Activated naive CD8-positive, alpha-beta T cell treated with anti-CD3 and anti-CD28 coated beads for 36 hours (primary cell): ENCODE data around the gene EMILIN1. TPM values are rescaled to one million over a fixed set of nuclear protein-coding genes. Genes with fewer than 3 reads are reported as not detected.

ENCODE experiments used
- DNase-seq: peaks from one replicate; pipeline ENCODE4 v3.0.0; 2021
- H3K27ac Mint-ChIP-seq: one replicate; pipeline ENCODE4 v1.8.0; 2022; ENCODE audit warnings: mild to moderate bottlenecking, moderate library complexity, mixed read lengths
- H3K27me3 Mint-ChIP-seq: one replicate; pipeline ENCODE4 v1.8.0; 2022; ENCODE audit warnings: mild to moderate bottlenecking, mixed read lengths
- H3K36me3 Mint-ChIP-seq: one replicate; pipeline ENCODE4 v1.8.0; 2021; ENCODE audit warnings: mild to moderate bottlenecking, mixed read lengths
- H3K4me1 Mint-ChIP-seq: one replicate; pipeline ENCODE4 v1.8.0; 2021; ENCODE audit warnings: mixed read lengths
- H3K4me3 Mint-ChIP-seq: one replicate; pipeline ENCODE4 v1.8.0; 2022; ENCODE audit warnings: mild to moderate bottlenecking, moderate library complexity, mixed read lengths
- H3K9me3 Mint-ChIP-seq: one replicate; pipeline ENCODE4 v1.8.0; 2022; ENCODE audit warnings: mixed read lengths
- total RNA-seq, 2 experiments: library from RNA; stranded (reverse); gene quantifications; one replicate each; pipeline ENCODE4 v1.2.3, GENCODE V29; 2021

The EMILIN1 gene
- total RNA-seq, 2 experiments from 2014 or later: 0.62 to 0.76 TPM

DNA sequence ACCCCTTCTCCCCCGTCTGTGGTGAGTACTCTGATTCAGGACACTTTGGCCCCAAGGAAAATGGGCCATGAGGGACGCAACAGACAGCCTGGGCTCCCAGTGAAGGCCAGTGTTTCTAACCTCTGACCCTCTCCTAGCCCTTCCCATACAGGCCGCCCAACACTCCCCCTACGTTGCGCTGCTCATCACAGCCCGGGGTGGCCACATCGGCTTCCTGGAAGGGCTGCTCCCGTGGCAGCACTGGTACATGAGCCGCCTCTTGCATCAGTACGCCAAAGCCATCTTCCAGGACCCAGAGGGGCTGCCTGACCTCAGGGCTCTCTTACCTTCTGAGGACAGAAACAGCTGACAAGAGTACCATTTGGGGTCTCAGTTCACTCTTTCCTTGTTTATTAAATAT lies 52.0 kb downstream of the EMILIN1 start:
- H3K27me3 Mint-ChIP-seq: no peaks in the 10 kb centered on the region
- no peaks in the 10 kb centered on the region for H3K9me3 Mint-ChIP-seq
- no peak for DNase-seq
- peaks cover 17% of the 10 kb centered on the region for H3K4me1 Mint-ChIP-seq
- peaks cover 19% of the 10 kb centered on the region for H3K36me3 Mint-ChIP-seq
- H3K4me3 Mint-ChIP-seq: no peak overlapping the region
- no peak overlapping the region for H3K27ac Mint-ChIP-seq

DNA sequence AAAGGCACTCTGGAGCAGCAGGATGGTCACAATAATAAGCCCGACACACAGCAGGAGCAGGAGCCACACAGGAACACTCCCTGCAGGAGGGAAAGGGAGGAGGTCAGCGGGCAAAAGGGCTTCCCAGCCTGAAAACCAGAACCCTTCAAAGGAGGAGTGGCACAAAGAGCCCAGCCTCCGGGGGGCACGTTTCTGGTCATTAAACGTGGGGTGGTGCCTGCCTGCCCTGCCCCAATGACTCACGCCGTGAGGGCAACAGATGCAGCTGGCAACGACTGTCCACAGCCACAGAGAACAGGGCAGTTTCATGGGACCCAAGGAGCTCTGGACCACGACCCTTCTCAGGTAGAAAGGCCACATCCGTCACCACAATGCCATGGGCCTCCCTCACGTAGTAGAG lies 53.0 kb downstream of the EMILIN1 start:
- Mint-ChIP-seq H3K9me3 (no peaks in the 10 kb centered on the region), H3K4me1 (peaks cover 17% of the 10 kb centered on the region), H3K4me3 (no peak overlapping the region), H3K27me3 (no peaks in the 10 kb centered on the region), H3K27ac (no peak overlapping the region), H3K36me3 (peaks cover 19% of the 10 kb centered on the region)
- DNase-seq: no peak

- Mint-ChIP-seq H3K9me3 (no peaks in the 10 kb centered on the region), H3K4me3 (peak overlapping the region; percentile 96), H3K27me3 (no peaks in the 10 kb centered on the region), H3K4me1 (peaks cover 17% of the 10 kb centered on the region), H3K36me3 (peaks cover 19% of the 10 kb centered on the region), H3K27ac (peak overlapping the region; percentile 68)
- peak; percentile 15 for DNase-seq
Observed at GRCh38 chr2:27133195-27133875, 54.9 kb downstream of the EMILIN1 start.

GRCh38 chr2:27133905-27134780 lies 55.7 kb downstream of the EMILIN1 start, which contains the start of gene PREB:
TSS of gene PREB (minus strand) at chr2:27134636. CDS start at chr2:27134421, 215 bp downstream.
- DNase-seq: peak; percentile 100
- no peaks in the 10 kb centered on the region for H3K9me3 Mint-ChIP-seq
- H3K36me3 Mint-ChIP-seq: peaks cover 19% of the 10 kb centered on the region
- no peaks in the 10 kb centered on the region for H3K27me3 Mint-ChIP-seq
- H3K27ac Mint-ChIP-seq: peak within 1 kb of the TSS; percentile 95
- peaks cover 17% of the 10 kb centered on the region for H3K4me1 Mint-ChIP-seq
- peak within 1 kb of the TSS; percentile 96 for H3K4me3 Mint-ChIP-seq

DNA sequence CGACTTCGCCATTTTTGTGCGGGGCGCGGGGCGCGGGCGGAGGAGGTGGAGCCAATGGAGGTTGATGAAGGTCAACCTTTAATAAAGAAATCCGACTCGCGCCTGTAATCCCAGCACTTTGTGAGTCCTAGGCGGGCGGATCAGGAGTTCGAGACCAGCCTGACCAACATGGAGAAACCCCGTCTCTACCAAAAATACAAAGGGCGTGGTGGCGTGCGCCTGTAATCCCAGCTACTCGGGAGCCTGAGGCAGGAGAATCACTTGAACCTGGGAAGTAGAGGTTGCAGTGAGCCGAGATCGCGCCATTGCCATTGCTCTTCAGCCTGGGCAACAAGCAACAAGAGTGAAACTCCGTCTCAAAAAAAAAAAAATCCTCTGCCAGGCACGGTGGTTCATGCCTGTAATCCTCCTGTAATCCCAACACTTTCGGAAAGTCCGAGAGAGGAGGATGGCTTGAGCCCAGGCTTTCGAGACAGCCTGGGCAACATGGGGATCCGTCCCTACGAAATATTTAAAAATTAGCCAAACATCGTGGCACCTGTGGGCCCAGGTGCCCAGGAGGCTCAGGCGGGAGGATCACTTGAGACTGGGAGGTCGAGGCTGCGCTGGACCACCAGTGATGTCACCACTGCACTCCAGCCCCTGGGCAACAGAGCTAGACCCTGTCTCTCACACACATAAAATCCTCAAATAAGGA lies 56.5 kb downstream of the EMILIN1 start:
- Mint-ChIP-seq H3K4me1 (peaks cover 17% of the 10 kb centered on the region), H3K4me3 (peak overlapping the region; percentile 96), H3K36me3 (peaks cover 19% of the 10 kb centered on the region), H3K27ac (peak overlapping the region; percentile 95), H3K9me3 (no peaks in the 10 kb centered on the region), H3K27me3 (no peaks in the 10 kb centered on the region)
- DNase-seq: no peak

DNA sequence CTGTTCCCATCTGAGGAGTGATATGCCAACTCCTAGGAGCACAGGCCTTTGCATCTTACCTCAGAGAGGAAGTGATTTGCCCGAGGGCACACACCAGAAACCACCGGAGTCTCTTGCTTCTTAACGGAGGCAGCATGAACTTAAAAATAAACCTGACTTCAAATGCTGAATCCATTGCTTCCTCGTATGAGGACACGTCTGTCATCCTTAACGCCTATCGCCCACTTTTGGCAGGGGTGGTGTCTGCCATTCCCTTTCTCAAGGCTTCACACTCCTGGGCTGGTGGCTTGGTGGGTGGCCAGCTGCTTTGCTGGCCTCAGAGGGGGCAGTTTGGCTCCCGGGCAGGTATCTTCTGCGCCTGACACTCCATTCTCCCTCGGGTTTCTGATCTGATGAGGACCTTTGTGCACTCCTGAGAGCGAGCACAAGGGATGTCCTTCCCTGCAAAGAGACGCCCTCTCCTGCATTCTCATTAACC lies 57.1 kb downstream of the EMILIN1 start:
- H3K27me3 Mint-ChIP-seq: no peaks in the 10 kb centered on the region

More for the DNA sequence above, 57.1 kb downstream of the EMILIN1 start:
- peaks cover 17% of the 10 kb centered on the region for H3K4me1 Mint-ChIP-seq
- DNase-seq: no peak
- no peaks in the 10 kb centered on the region for H3K9me3 Mint-ChIP-seq
- H3K27ac Mint-ChIP-seq: peak overlapping the region; percentile 95
- H3K36me3 Mint-ChIP-seq: peaks cover 19% of the 10 kb centered on the region
- H3K4me3 Mint-ChIP-seq: peak overlapping the region; percentile 96

Other genes starting within 250 kb of the EMILIN1 start
- not detected for gene DPYSL5, start 230.5 kb upstream of the EMILIN1 start, total RNA-seq
- gene MAPRE3, start 108.0 kb upstream of the EMILIN1 start, total RNA-seq: 1 to 10 TPM; 2.0 to 2.3 TPM
- 10 to 100 TPM; 50.6 to 54.3 TPM for gene TMEM214, start 45.6 kb upstream of the EMILIN1 start, total RNA-seq
- gene AGBL5, start 26.9 kb upstream of the EMILIN1 start, total RNA-seq: 10 to 100 TPM; 14.8 to 15.2 TPM
- gene OST4, start 7.0 kb upstream of the EMILIN1 start, total RNA-seq: 100 to 1,000 TPM; 282 to 290 TPM
- gene KHK, start 8.2 kb downstream of the EMILIN1 start, total RNA-seq: 10 to 100 TPM; 12.6 to 12.8 TPM
- gene CGREF1, start 40.5 kb downstream of the EMILIN1 start, total RNA-seq: 1 to 10 TPM; 8.8 to 9.8 TPM
- gene ABHD1, start 45.2 kb downstream of the EMILIN1 start, total RNA-seq: under 1 TPM; 0.44 to 0.54 TPM
- 10 to 100 TPM; 62.1 to 63.3 TPM for gene PREB, start 56.0 kb downstream of the EMILIN1 start, total RNA-seq
- gene PRR30, start 60.8 kb downstream of the EMILIN1 start, total RNA-seq: not detected
- not detected for gene TCF23, start 70.4 kb downstream of the EMILIN1 start, total RNA-seq
- 10 to 100 TPM; 75.4 to 77.4 TPM for gene ATRAID, start 133.4 kb downstream of the EMILIN1 start, total RNA-seq
- gene SLC5A6, start 133.7 kb downstream of the EMILIN1 start, total RNA-seq: 10 to 100 TPM; 74.2 to 81.9 TPM
- 100 to 1,000 TPM; 134 TPM for gene CAD, start 138.8 kb downstream of the EMILIN1 start, total RNA-seq
- under 1 TPM; 0.14 to 0.22 TPM for gene SLC30A3, start 184.4 kb downstream of the EMILIN1 start, total RNA-seq
- gene DNAJC5G, start 196.8 kb downstream of the EMILIN1 start, total RNA-seq: not detected
- under 1 TPM; 0.24 to 0.33 TPM for gene TRIM54, start 203.8 kb downstream of the EMILIN1 start, total RNA-seq
- 1 to 10 TPM; 1.3 to 1.6 TPM for gene UCN, start 229.8 kb downstream of the EMILIN1 start, total RNA-seq
- gene MPV17, start 244.5 kb downstream of the EMILIN1 start, total RNA-seq: 10 to 100 TPM; 84.4 to 87.8 TPM